Dedifferentiated amniotic fluid mesenchymal stem cell (primary cell): ENCODE data around the gene ZNF518A.

Source experiments
- DNase-seq: peaks from one replicate; pipeline ENCODE4 v3.0.0-alpha.2; 2016; ENCODE audit errors: extremely low spot score

Gene ZNF518A, protein sequence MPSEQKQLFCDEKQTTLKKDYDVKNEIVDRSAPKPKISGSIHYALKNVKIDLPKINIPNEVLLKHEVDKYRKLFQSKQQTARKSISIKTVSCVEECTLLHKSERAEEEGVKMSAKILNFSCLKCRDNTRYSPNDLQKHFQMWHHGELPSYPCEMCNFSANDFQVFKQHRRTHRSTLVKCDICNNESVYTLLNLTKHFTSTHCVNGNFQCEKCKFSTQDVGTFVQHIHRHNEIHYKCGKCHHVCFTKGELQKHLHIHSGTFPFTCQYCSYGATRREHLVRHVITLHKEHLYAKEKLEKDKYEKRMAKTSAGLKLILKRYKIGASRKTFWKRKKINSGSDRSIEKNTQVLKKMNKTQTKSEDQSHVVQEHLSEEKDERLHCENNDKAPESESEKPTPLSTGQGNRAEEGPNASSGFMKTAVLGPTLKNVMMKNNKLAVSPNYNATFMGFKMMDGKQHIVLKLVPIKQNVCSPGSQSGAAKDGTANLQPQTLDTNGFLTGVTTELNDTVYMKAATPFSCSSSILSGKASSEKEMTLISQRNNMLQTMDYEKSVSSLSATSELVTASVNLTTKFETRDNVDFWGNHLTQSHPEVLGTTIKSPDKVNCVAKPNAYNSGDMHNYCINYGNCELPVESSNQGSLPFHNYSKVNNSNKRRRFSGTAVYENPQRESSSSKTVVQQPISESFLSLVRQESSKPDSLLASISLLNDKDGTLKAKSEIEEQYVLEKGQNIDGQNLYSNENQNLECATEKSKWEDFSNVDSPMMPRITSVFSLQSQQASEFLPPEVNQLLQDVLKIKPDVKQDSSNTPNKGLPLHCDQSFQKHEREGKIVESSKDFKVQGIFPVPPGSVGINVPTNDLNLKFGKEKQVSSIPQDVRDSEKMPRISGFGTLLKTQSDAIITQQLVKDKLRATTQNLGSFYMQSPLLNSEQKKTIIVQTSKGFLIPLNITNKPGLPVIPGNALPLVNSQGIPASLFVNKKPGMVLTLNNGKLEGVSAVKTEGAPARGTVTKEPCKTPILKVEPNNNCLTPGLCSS (N-terminal part only)

DNA sequence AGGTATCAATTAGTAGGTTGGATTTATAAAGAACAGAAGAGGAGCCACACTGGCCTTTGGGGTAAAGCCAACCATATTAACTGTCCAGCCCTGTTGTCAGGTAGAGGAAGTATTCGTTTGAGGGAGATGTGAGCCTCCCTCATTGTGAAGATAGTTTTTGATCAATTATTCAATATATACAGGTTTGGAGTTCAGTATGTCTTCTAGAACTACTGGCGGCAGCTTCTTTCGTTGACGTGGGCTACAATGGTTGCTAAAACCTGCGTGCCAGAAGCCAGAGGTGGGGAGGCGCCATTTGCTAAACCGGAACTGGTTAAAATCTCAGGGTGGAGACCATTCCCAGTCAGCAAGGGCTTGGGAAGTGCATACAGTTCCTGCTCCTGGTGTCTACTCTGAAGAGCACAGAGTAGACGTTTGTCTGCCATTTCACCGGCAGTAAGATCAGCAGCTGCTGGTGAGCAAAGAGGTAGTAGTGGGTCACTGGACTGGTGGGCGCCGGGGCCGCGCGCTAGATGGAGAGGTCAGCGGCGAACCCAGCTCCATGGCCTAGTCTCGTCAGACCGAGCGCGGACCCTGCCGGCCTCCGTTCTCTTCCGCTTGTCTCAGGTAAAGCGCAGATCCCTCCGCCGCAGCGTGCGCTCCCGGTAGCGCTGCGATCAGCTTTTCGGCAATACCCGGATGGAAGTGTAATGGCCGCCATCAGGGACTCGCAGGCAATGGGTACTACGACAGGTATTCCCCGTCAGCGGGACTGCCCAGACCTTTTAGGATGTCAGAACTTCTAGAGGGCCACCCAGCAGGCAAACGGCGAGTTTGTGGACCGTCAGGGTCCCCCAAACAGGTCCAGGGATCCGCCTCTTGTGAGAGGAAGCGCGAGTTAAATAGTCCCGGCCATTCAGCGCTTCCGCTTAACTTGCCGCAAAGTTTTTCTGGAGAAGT, at the start of gene ZNF518A:
Gene ZNF518A, plus strand, starts transcription at position 911 of the 939 bp plus-strand sequence. CDS start 26,026 bp downstream, outside the sequence.
- DNase-seq, result peak; percentile 91

DNA sequence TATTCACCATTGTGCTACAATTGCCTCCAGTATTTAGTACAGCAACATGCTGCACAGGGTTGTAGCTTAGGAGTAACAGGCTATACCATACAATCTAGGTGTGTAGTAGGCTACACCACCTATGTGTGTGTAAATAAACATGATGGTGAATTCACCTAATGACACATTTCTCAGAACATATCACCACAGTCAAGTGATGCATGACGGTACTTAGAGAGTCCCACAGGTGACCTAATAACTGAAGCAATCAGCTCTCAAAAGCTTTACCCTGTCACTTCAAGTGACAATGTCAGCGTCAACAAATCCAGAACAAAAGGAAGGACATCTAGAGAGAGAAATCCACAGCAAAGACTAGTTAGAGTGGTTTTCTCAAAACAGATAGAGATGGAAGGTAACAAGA, 47.9 kb upstream of the ZNF518A start:
- no peak for DNase-seq

DNA sequence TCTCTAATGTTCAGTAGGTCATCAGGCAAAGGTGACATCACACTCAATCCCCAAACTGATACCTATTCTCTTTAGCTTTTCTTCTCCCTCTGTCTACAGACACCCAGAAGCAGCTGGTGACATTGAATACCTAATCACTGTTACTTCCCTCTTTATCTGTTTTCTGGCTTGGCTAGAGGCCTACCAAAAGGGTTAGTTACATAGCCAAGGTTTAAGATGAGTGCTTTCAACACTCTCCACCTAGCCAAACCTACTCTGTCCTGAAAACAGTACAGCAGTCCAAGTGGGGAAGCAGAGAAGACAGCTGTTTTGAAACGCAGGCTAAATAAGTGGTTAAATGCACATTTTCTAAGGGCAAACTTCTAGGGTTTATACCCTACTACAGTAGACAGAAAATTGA, 47.3 kb upstream of the ZNF518A start:
- DNase-seq, result no peak

DNA sequence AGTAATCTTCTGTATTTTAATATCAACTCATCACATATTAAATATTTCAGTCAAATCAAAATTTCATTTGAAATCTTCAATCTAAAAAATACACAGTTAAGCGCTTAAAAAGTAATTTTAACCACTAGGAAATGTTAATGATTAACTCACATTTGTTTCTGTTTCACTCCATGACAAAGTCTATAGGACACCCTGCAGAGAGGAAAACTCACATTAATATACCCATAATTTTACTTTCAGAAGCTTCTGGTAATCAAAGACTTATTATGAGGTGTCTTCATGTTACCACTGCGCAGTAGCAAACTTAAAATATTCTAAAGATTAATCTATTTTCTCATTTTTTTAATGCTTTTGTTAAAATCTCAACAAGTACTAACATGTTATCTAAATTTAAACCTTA, 41.0 kb upstream of the ZNF518A start:
- no peak for DNase-seq

DNA sequence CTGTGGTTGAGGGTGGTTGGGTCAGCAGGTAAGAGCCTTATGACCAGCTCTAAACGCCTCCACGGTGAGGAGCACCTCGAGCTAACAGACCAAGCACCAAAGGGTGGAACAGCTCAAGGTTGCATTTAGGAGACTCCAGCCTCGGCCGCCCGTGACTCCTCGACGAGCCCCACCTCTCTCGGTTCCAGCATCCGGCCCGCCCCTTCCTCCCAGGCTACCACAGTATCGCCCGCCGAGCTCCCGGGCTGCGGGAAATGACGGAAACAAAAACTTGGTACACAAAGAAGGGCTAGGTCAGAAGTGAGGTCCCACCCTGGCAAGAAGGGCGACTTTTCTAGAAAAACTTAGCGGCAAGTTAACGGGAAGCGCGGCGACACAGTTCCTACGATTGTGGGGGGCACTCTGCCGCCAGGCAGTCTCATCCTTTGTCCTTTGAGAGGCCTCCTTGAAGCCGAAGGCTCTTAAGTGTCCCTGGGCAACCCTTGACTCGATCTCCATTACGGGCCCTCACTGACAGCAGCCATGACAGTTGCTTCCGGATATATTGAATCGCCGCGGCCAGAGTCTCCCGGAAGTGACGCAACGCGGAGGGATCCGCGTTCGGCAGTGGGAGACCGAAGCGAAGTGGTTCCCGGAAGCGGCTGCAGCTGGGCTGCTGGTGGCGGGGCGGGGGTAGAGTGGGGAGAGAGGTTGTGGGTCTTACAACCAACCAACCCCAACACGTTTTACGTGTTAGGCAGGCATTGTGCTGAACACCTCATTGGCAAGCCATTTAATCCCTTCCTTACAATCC, 40.2 kb upstream of the ZNF518A start:
- DNase-seq, result peak; percentile 94

DNA sequence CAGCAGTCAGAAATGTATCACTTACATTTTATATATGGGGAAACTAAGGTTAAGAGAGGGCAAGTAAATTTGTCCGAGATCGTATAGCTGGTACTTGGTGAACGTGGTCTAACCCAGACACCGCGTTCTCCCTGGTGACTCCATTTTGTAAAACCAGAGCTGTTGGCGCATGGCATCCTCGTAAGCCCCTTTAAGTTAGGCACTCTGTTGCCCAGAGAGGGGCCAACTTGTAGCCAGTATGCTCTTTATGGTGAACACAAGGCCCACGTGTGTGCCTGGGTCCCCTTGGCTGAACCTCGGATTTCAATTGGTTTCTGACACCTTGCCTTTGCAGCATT, 39.7 kb upstream of the ZNF518A start:
- DNase-seq, result no peak

DNA sequence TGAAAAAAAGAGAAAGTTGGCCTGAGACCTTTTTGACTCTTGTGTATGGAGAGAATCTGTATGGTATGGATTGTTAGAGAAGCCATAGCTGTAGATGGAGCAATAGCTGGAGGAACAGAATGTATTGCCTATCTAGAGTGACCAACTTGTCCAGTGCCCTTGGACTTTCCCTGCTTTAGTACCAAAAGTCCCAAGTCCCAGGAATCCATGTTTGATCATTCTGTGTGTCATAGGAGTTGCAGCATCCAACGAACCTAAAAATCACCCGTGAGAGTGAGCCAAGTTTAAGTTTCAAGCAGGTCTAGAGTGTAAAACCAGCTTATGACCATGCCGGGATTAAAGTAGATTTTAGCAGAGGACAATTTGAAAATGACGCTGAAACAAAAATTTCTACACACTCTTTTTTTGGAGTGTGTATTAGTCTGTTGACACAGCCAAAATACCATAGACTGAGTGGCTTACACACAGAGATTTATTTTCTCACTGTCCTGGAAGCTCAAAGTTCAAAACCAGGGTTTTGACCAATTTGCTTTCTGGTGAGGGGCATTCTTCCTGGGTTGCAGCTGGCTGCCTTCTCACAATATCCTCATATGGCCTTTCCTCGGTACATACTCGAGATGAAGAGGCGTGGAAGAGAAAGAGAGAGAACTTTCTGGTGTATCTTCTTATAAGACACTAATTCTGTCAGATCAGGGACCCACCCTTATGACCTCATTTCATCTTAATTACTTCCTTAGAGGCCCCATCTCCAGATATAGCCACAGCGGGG, 36.9 kb upstream of the ZNF518A start:
- no peak for DNase-seq

DNA sequence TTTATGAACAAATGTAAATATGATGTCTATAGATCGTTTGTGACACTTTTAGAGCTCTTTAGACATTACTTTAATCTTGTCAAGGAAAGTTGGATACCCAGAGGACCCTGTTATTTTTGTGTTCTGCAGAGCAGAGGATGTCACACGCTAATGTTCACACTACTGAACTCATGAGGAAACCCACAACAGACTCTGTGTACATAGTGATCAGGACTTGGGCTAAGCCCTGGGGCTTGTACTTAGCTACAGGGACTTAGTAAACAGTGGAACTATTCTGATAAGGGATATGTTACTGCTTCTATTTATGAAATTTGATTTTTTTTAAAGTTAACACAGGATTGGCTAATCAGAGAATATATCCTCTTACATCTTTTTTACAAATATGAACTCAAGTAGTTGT, 36.1 kb upstream of the ZNF518A start:
- no peak for DNase-seq

DNA sequence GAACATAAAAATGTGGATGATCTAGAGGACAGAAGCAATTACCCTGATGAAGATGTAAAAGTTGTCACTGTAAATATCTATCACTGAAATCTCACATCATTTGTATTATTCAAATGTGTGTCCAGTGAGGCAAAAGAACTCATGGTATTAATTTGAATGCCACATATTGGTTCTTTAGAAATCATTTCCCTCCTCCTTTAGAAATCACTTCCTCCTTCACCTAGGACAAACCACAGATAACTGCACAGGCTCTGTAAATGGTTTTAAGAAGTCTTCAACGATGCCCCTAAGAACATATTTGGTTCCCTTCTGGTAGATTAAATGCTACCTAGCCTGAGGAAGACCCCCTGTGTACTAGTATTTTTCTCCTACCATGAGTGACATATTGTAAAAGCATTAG, 33.1 kb upstream of the ZNF518A start:
- DNase-seq, result no peak

DNA sequence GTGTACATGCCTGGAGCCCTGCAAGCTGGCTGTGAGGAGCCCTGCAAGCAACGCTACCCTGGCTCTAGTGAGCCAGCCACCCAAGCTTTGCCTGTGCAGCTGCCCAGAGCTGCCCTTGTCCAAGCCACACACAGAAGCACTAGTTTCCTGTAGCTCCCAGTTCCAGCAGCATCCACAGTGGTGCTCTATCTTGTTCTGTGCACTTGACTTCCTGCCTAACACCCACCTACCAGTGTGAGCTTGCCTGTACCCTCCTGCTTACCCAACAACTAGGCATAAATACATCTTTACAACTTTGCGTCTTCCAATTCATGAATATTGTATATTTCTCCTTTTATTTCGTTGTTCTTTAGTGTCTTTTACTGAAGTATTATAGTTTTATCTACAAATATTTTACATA, 32.2 kb upstream of the ZNF518A start:
- no peak for DNase-seq

DNA sequence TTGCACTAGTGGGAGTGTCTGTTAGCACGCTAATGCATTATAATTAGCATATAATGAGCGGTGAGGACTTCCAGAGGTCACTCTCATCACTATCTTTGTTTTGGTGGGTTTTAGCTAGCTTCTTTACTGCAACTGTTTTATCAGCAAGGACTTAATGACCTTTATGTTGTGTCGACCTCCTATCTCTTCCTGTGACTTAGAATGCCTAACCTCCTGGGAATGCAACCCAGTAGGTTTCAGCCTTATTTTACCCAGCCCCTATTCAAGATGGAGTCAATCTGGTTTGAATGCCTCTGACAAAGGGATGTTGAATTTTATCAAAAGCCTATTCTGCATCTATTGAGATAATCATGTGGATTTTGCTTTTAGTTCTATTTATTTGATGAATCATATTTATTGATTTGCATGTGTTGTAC, 22.5 kb upstream of the ZNF518A start:
- no peak for DNase-seq

DNA sequence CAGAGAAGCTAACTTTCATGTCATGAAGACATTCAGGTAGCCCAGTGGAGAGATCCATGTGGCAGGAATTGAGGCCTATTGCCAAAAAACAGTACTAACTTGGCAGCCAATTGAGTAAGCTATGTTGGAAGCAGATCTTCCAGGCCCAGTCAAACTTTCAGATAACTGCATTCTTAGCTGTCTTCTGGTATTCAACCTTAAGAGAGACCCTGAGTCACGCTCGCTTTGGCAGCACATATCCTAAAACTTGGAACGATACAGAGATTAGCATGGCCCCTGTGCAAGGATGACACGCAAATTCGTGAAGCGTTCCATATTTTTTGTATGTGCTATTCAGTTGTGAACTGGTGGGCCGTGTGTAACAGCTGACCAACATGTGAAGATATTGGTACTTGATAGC, 17.6 kb upstream of the ZNF518A start:
- DNase-seq, result no peak

DNA sequence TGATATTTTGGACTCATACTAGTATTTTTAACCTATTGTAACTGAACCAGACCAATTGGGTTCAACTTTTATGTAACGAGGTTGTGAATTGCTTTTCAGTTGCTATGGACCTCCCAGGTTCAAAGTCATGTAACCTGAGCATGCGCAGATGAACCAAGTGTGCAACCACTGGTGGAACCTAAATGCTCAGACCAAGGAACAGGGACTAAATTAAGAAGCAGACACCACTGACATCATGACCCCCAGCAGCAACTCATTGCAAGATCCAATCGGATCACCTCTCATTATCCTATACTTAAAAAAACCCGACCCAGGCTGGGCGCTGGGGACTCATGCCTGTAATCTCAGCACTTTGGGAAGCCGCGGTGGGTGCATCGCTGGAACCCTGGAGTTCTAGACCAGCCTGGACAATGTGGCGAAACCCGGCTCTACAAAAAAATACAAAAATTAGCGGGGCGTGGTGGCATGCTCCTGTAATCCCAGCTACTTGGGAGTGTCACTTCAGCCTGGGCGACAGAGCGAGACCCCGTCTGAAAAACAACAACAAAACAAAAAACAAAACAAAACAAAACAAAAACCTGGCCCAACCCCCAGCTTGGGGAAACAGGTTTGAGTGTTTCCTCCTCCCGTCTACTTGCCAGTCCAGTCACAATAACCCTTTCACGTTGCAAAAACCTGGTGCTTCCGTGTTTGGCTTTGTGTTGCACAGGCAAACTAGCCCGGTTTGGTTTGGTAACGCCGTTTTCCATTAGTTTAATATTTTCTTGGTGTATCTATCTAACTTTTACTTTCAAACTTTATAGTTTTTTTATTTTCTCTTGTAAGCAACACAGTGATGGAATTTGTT, 11.3 kb upstream of the ZNF518A start:
- no peak for DNase-seq

DNA sequence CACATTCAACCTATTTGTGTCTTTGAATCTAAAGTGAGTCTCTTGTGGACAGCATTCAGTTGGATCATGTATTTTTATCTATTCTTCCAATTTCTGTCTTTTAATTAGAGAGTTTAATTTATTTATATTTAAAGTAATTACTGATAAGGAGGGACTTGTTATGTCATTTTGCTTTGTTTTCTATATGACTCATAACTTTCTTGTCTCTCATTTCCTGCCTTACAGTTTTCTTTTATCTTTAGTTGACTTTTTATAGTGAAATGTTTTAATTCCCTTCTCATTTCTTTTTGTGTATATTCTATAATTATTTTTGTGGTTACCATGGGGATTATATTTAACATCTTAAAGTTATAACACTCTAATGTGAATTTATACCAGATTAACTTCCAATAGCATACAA, 7.3 kb upstream of the ZNF518A start:
- DNase-seq, result no peak

DNA sequence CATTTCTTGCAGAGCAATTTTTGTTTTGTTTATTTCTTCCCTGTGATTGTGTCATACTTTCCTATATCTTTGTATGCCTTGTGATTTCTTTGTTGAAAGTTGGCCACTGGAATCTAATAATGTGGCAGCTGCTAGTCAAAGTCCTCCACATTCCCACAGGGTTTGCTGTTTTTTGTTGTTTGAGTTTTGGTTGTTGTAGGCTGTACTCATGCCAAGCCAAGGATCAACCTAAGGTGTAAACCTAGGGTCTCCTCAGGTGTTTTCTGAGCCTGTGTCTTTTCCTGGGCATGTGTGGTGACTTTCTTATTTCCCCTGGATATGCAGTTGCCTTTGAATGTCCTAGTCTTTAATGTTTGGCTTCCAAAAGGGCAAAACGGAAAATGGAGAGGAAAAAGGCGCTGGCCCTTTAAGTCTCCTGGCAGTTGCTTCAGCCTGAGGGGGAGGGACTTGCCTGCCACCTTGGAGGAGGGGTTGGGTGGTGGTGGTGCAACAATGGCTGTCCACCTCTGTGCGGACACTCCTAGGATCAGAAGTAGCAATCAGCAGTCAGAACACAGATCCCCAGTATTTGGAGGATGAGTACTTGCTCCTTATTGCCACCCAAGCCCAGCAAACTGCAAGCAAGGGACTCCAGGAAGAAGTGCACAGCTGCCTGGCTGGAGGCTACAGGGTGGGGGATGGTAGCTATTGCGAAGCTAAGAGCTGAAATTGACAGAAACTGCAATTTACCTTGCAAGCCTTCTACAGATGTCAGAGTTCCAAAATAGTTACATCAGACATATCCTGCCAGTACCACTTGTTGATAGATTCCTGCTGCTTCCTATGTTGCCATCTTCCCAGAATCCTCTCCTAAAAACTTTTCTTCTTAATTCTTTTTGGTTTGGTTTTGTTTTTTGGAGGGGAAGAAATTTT, 5.6 kb upstream of the ZNF518A start:
- DNase-seq, result no peak

DNA sequence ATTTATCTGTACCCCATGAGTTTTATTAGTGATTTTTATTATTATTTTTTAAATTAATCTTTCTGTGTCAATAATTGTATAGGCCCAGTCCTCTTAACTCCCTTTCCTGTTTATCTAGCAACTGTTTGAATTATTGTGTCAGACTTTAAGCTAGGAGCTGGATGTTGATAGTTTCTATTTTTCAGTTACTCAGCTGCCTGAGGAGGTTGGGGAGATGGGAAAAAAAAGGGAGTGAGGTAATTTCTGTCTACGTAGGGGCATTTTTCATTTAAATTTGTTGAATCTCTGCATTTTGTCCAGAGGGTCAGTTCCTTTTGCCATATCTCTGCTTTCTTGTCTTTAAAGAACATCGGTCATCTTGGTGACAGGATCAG, 5.0 kb upstream of the ZNF518A start:
- DNase-seq, result no peak

DNA sequence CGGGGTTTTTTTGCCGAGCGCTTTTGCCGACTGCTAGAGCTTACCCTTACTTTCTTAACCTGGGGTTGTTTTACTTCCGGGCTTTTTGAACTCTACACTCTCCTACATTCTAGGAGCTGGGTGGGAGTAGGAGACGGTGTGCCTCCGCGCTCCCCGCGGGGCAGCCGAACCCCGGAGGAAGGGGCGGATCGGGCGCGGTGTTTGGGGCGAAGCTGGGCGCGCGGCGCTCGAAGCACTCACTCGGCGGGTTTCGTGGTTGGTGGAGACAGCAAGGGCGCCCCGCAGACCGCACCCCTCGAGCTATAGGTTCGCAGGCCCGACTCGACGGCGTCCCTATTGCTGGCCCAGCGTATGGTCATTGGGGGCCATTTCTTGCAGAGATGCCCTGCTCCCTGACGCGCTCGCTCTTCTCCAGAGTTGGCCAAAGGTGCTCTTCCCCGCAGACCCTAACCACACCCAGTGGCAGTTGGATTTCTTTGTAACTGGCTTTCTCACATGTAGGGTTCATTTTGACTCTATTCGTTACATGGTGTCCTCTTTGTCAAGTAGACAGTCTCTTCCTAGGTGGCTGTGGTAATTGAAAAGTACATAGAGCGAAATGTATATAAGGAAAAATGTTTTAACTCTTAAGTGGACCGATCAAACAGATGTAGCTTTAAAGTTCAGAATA, 364 bp downstream of the ZNF518A start:
- DNase-seq, result peak; percentile 55

DNA sequence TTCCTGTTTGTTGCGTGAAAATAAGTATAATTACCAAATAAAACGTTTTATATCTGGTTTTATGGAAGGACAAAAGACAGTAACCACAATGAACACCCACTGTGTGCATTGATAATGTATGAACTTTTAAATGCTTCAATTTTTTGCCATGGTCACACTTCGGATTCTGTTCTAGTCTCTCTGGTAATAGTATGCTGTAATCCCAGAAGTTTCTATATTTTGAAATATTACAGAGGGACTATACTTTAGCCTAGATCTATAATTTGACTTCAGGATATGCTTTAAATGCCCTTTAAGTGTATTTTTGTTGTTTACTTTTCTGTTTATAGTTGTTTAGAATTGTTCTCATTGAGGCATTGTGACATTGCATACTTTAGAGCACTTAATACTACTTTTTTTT, 1.5 kb downstream of the ZNF518A start:
- no peak for DNase-seq
